Spleen (tissue), 11 donors: ENCODE results near the gene FILIP1L. TPM values are rescaled to one million over a fixed set of nuclear protein-coding genes. Genes with fewer than 3 reads are reported as not detected.

ENCODE experiments used
- DNase-seq: peaks from one replicate; pipeline ENCODE4 v3.0.0-alpha.2; 2020
- H3K27ac ChIP-seq, 8 donors: fragments of 200-600 bp; sonication (generic) in 7 of 8; 1 replicate in 4 of 8; 2 replicates in 4 of 8; pipeline versions ENCODE4 v1.5.0 to v1.8.0; 2016 to 2021; ENCODE audit warnings: inconsistent platforms in 4 of 8, mild to moderate bottlenecking in 4 of 8, moderate library complexity in 1 of 8
- H3K27me3 ChIP-seq, 7 donors: fragments of 200-600 bp; sonication (generic) in 6 of 7; replicated peaks in 1 of 7; 1 replicate in 4 of 7; 2 replicates in 3 of 7; pipeline versions ENCODE4 v1.5.0 to v1.8.0; 2016 to 2021; ENCODE audit warnings: inconsistent platforms in 3 of 7, mild to moderate bottlenecking in 1 of 7
- H3K36me3 ChIP-seq, 6 donors: fragments of 200-600 bp; sonication (generic) in 5 of 6; 1 replicate in 4 of 6; 2 replicates in 2 of 6; pipeline versions ENCODE4 v1.5.0 to v1.8.0; 2016 to 2021; ENCODE audit warnings: inconsistent platforms in 2 of 6
- H3K4me1 ChIP-seq, 6 donors: fragments of 200-600 bp; sonication (generic) in 5 of 6; 1 replicate in 3 of 6; 2 replicates in 3 of 6; pipeline versions ENCODE4 v1.5.0 to v1.8.0; 2016 to 2021; ENCODE audit warnings: inconsistent platforms in 3 of 6
- H3K4me3 ChIP-seq, 8 donors: fragments of 200-600 bp; sonication (generic) in 7 of 8; 1 replicate in 4 of 8; 2 replicates in 4 of 8; pipeline versions ENCODE4 v1.5.0 to v1.8.0; 2016 to 2021; ENCODE audit warnings: inconsistent platforms in 4 of 8, mild to moderate bottlenecking in 4 of 8, moderate library complexity in 2 of 8
- H3K9me3 ChIP-seq, 8 donors: fragments of 200-600 bp; sonication (generic) in 7 of 8; 1 replicate in 4 of 8; 2 replicates in 4 of 8; pipeline versions ENCODE4 v1.5.0 to v1.8.0; 2016 to 2021; ENCODE audit warnings: inconsistent platforms in 4 of 8
- POLR2A ChIP-seq, 3 donors: fragments of 450-650 bp; IDR thresholded peaks; one replicate each; pipeline ENCODE4 v1.5.1; 2017; ENCODE audit warnings: antibody characterized with exemption in 3 of 3, mild to moderate bottlenecking in 1 of 3
- POLR2AphosphoS5 ChIP-seq, 3 donors: sonication (generic); formaldehyde crosslinking; IDR thresholded peaks; one replicate each; pipeline ENCODE4 v1.5.1; 2017; ENCODE audit warnings: antibody characterized with exemption in 3 of 3
- WGBS, 5 donors: extraction: QIAGEN DNeasy Blood & Tissue Kit in 3 of 5; methylation state at CpG; one replicate each; pipeline versions ENCODE4 v1.1.5 to v1.1.7; 2013 to 2018; 5-methylcytosine and 5-hydroxymethylcytosine counted together
- intact Hi-C: fragments of 100-400 bp; cut with DNase I; formaldehyde crosslinking; loops from one replicate; pipeline ENCODE4 v1.15.0; 2023; ENCODE audit warnings: low total_unique reads
- polyA plus RNA-seq, 3 donors: library from polyadenylated mRNA; stranded (reverse); fragments of 200-250 nt; gene quantifications; one replicate each; pipeline ENCODE4 v1.2.1, GENCODE V29; 2013
- total RNA-seq, 7 donors: library from RNA; depleted of rRNA in 3 of 7; stranded (reverse); fragments of >200 nt in 3 of 7; fragmentation: NEBNext Ultra II Directional in 4 of 7; extraction: Animal tissue kit (Norgen Biotek cat#: 25700) in 4 of 7; gene quantifications; one replicate each; pipeline versions ENCODE4 v1.1.0 to v1.2.1, GENCODE V29; 2016 to 2021
- TF ChIP-seq, protein P1 (sequence below), 11 experiments: fragments of 200-600 bp in 7 of 11; fragments of 450-650 bp in 4 of 11; sonication (generic) in 4 of 11; IDR thresholded peaks in 8 of 11; conservative IDR thresholded peaks in 3 of 11; 1 replicate in 7 of 11; 2 replicates in 4 of 11; pipeline versions ENCODE4 v1.4.0 to v1.8.0; 2016 to 2021; ENCODE audit warnings: antibody characterized with exemption in 11 of 11, inconsistent platforms in 4 of 11, mild to moderate bottlenecking in 1 of 11
- donor health status: healthy with polysubstance abuse.
- donor health status: DM: no; HTN: no; CAD: no; lungs with moderate emphysema.
- donor health status: DM: no; HTN: no; CAD: no.
- donor health status: Bipolar disorder and iron deficiency.
- donor health status: healthy.
- donor health status: DM: no; HTN: no; CAD: no.
- donor health status: DM: yes; HTN: yes; CAD: no.

Gene FILIP1L
- total and polyA plus RNA-seq, 10 donors, result 11.1 to 47.7 (median 30.9) TPM

DNA sequence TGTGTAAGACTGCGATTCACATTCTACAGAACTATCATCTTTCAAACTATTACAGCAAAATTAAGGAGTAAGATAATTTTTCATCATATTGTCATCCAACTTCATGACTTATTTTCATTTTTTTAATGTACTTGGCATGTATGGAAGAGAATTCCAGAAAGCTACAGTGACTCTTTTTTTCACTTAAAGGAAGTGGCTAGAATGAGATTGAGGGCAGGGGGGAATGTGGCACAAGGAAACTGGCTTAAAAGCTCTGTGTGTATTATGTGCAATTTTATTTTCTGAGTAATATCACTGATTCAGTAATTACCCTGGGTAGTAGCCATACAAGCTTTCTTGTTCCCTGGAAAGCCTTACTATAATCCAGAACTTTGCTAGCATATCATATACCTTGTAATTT is 94.6 kb downstream of the FILIP1L start:
- DNase-seq, result no peak
- WGBS, 5 donors, result 90 to 98% (median 95%) methylated on average over 1 of the region's 1 CpG
- no peaks in the 10 kb centered on the region for H3K27me3 ChIP-seq

DNA sequence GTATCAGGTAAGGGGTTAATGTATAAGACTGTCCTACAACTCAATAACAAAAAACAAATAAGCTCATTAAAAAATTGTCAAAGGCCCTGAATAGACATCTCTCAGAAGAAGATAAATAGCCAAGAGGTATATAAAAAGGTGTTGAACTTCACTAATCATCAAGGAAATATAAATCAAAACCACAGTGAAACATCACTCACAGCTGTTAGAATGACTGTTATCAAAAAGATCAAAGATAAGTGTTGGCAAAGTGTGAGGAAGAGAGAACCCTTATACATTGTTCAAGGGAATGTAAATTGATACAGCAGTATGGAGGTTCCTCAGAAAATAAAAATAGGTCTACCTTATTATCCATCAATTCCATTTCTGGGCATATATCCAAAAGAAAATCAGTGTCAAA is 95.5 kb downstream of the FILIP1L start:
- no peaks in the 10 kb centered on the region for H3K36me3 ChIP-seq
- intact Hi-C loops, result no loop called here

More for the DNA sequence above, 94.6 kb downstream of the FILIP1L start:
- no peaks in the 10 kb centered on the region for H3K36me3 ChIP-seq
- H3K9me3 ChIP-seq, result peaks cover 0 to 6% (median 3%) of the 10 kb centered on the region in 8 donors
- no peaks in the 10 kb centered on the region for H3K4me1 ChIP-seq
- no peak overlapping the region for H3K4me3 ChIP-seq
- intact Hi-C loops, result no loop called here
- TF ChIP-seq POLR2A (IDR thresholded peaks at IDR 0.05), result no peak
- TF ChIP-seq, protein P1, sequence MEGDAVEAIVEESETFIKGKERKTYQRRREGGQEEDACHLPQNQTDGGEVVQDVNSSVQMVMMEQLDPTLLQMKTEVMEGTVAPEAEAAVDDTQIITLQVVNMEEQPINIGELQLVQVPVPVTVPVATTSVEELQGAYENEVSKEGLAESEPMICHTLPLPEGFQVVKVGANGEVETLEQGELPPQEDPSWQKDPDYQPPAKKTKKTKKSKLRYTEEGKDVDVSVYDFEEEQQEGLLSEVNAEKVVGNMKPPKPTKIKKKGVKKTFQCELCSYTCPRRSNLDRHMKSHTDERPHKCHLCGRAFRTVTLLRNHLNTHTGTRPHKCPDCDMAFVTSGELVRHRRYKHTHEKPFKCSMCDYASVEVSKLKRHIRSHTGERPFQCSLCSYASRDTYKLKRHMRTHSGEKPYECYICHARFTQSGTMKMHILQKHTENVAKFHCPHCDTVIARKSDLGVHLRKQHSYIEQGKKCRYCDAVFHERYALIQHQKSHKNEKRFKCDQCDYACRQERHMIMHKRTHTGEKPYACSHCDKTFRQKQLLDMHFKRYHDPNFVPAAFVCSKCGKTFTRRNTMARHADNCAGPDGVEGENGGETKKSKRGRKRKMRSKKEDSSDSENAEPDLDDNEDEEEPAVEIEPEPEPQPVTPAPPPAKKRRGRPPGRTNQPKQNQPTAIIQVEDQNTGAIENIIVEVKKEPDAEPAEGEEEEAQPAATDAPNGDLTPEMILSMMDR (IDR thresholded peaks at IDR 0.05 in 8 of 11, conservative IDR thresholded peaks at IDR 0.05 in 3 of 11), result no peak
- H3K27ac ChIP-seq, result no peak overlapping the region

DNA sequence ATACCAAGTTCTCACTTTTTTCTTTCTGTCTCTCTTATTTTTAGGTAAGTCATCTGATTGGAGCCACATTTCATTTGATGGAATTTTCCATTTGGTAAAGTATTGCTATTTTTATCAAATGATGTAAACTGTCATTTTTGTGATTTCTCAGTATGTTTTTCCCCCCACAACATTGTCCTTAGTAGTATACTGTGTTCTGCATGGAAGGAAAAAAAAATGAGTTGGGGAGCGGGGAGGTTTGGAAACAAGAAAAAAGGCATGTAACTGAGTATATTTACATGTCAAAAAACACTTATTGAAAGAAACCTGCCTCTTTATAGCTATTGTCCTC is 104.2 kb downstream of the FILIP1L start:
- peaks cover 0 to 3% (median 2%) of the 10 kb centered on the region in 8 donors for H3K9me3 ChIP-seq
- peaks cover 0 to 12% (median under 1%) of the 10 kb centered on the region in 6 donors for H3K4me1 ChIP-seq
- intact Hi-C loops, result no loop called here
- no peak overlapping the region for H3K4me3 ChIP-seq
- 92 to 100% (median 95%) methylated on average over 1 of the region's 1 CpG for WGBS, 5 donors
- no peak overlapping the region for H3K27ac ChIP-seq
- H3K27me3 ChIP-seq, result no peaks in the 10 kb centered on the region
- peaks cover 0 to 6% (median 0%) of the 10 kb centered on the region in 6 donors for H3K36me3 ChIP-seq
- TF ChIP-seq, protein P1 (IDR thresholded peaks at IDR 0.05 in 8 of 11, conservative IDR thresholded peaks at IDR 0.05 in 3 of 11), result no peak
- TF ChIP-seq POLR2AphosphoS5 (IDR thresholded peaks at IDR 0.05) (no peak), POLR2A (IDR thresholded peaks at IDR 0.05) (no peak)
- no peak for DNase-seq

More for the DNA sequence above, 95.5 kb downstream of the FILIP1L start:
- no peaks in the 10 kb centered on the region for H3K4me1 ChIP-seq
- H3K27me3 ChIP-seq, result no peaks in the 10 kb centered on the region
- H3K4me3 ChIP-seq, result no peak overlapping the region
- TF ChIP-seq POLR2A (IDR thresholded peaks at IDR 0.05) (no peak), POLR2AphosphoS5 (IDR thresholded peaks at IDR 0.05) (no peak)
- TF ChIP-seq, protein P1 (IDR thresholded peaks at IDR 0.05 in 8 of 11, conservative IDR thresholded peaks at IDR 0.05 in 3 of 11), result no peak
- DNase-seq, result no peak
- peaks cover 0 to 6% (median 3%) of the 10 kb centered on the region in 8 donors for H3K9me3 ChIP-seq
- H3K27ac ChIP-seq, result no peak overlapping the region

DNA sequence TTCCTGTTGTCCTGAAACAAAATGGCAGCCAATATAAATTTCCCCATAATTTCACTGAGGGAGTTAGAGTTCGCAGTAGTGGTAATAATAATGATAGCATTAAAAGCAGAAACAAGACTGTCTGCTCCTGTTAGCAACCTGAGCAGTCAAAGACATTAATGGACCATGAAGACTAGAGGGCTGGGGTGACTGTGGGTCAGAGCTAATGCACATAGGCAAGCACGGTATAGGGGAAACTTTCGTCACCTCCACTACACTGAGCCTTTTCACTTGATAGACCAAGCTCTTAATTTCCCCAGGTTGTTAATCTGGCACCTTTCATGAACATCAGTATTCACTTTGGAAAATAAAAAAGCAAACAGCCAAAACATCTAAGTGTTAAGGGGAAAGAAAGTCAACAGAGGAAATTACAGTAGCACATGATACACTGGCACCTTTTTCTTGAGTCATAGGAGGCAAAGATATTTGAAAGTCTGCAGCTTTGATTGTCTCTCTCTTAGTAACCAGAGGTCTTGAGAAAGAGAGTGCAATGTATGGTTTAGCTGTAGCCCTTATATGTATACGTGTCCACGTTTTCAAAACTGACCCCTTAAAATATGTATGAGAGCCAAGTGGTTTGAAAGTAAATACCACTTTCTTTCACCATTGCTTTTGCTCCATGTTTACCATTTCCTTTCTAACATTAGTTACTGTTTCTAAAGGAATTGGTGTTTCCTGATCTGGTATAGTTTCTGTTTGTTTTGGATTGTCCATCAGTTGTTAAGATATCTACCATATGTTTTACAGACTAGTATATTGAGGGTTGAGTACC is 104.8 kb downstream of the FILIP1L start:
- H3K4me1 ChIP-seq, result peaks cover 0 to 16% (median 3%) of the 10 kb centered on the region in 6 donors
- TF ChIP-seq, protein P1 (IDR thresholded peaks at IDR 0.05 in 8 of 11, conservative IDR thresholded peaks at IDR 0.05 in 3 of 11), result no peak
- TF ChIP-seq POLR2A (IDR thresholded peaks at IDR 0.05) (no peak), POLR2AphosphoS5 (IDR thresholded peaks at IDR 0.05) (no peak)
- no peaks in the 10 kb centered on the region for H3K27me3 ChIP-seq
- no peak for DNase-seq
- H3K36me3 ChIP-seq, result peaks cover 0 to 6% (median 0%) of the 10 kb centered on the region in 6 donors
- 70 to 85% (median 74%) methylated on average over 5 of the region's 5 CpGs for WGBS, 5 donors
- no peak overlapping the region for H3K4me3 ChIP-seq
- no peak overlapping the region for H3K27ac ChIP-seq
- intact Hi-C loops, result no loop called here
- no peaks in the 10 kb centered on the region for H3K9me3 ChIP-seq
